ENCODE results near the gene ITIH4. TPM values are rescaled to one million over a fixed set of nuclear protein-coding genes. Genes with fewer than 3 reads are reported as not detected.

The ITIH4 gene
- total RNA-seq, 2 donors from 2014 or later: 4.9 to 5.5 TPM

DNA sequence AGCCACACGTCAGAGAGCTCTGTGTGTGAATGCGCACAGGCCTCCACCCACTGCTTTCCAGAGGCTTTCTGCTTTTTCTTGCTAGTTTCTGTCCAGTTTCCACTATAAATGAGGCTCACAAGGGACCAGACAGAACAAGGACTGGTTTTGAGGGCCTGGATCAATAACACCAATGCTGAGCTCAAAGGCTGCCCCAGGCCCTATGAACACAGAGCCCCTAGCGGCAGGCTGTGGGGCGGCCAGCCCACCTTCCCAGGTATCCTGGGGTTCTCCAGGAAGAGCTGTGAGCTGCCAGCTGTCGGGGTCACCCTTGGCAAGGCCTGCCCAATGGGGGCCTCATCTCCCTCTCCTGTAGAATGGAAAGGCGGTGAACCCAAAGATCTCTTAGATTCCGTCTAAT lies 38.1 kb downstream of the ITIH4 start:
- DNase-seq (ENCODE audit: low spot score): no peak
- Histone ChIP-seq H3K27me3 (replicated peaks; ENCODE audit: insufficient read depth) (no peaks in the 10 kb centered on the region), H3K9me3 (no peaks in the 10 kb centered on the region), H3K36me3 (no peaks in the 10 kb centered on the region), H3K4me1 (replicated peaks) (no peaks in the 10 kb centered on the region), H3K27ac (no peak overlapping the region), H3K4me3 (no peak overlapping the region)
- 86% methylated on average over 7 of the region's 7 CpGs for whole genome bisulfite sequencing
- intact Hi-C loops (cut with DNase I): no loop called here
- TF ChIP-seq, protein P1, sequence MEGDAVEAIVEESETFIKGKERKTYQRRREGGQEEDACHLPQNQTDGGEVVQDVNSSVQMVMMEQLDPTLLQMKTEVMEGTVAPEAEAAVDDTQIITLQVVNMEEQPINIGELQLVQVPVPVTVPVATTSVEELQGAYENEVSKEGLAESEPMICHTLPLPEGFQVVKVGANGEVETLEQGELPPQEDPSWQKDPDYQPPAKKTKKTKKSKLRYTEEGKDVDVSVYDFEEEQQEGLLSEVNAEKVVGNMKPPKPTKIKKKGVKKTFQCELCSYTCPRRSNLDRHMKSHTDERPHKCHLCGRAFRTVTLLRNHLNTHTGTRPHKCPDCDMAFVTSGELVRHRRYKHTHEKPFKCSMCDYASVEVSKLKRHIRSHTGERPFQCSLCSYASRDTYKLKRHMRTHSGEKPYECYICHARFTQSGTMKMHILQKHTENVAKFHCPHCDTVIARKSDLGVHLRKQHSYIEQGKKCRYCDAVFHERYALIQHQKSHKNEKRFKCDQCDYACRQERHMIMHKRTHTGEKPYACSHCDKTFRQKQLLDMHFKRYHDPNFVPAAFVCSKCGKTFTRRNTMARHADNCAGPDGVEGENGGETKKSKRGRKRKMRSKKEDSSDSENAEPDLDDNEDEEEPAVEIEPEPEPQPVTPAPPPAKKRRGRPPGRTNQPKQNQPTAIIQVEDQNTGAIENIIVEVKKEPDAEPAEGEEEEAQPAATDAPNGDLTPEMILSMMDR (IDR thresholded peaks at IDR 0.05): no peak
- TF ChIP-seq POLR2AphosphoS5 (IDR thresholded peaks at IDR 0.05) (no peak), POLR2A (IDR thresholded peaks at IDR 0.05) (no peak)

DNA sequence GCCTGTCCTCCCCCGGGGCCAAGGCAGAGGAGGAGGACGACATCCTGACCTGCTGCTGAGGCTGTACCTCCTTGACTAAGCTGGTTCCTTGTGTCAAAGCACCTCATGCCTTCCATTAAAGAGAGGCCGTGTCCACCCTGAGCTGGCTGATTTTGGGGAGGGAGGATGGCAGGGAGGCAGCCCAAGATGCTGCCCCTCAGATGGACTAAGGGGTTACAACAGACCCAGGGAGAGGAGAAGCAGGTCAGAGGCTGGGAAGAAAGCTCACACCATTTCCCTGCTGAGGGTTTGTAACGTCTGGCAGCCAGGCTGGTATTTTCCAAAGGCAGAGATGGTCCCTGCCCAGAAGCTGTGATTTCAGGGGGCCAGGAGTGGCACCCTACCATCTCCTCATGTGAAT lies 38.5 kb downstream of the ITIH4 start:
- WGBS: 88% methylated on average over 4 of the region's 4 CpGs
- intact Hi-C loops (cut with DNase I): no loop called here

DNA sequence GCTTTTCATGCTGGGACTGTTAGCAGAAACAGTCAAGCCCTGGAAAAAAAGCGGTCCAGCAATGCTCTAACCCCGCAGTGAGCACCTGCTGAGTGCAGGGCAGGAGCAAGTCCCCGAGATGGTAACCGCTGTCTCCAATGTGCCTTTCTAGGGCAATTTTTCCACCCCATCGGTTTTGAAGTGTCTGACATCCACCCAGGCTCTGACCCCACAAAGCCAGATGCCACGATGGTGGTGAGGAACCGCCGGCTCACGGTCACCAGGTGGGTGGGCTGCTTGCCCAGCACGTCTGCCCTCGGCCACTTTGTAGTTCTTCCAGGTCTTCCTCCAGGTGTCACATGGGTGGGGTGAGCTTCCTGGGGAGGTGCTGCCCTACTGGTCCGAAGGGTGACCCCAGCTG lies 39.1 kb downstream of the ITIH4 start:
- intact Hi-C loops (cut with DNase I): no loop called here
- Histone ChIP-seq H3K9me3 (no peaks in the 10 kb centered on the region), H3K36me3 (no peaks in the 10 kb centered on the region), H3K4me1 (replicated peaks) (no peaks in the 10 kb centered on the region), H3K4me3 (no peak overlapping the region), H3K27me3 (replicated peaks; ENCODE audit: insufficient read depth) (no peaks in the 10 kb centered on the region), H3K27ac (no peak overlapping the region)
- TF ChIP-seq, protein P1 (IDR thresholded peaks at IDR 0.05): no peak
- TF ChIP-seq POLR2AphosphoS5 (IDR thresholded peaks at IDR 0.05) (no peak), POLR2A (IDR thresholded peaks at IDR 0.05) (no peak)
- WGBS: 80% methylated on average over 12 of the region's 12 CpGs
- no peak for DNase-seq (ENCODE audit: low spot score)

More for the DNA sequence above, 38.5 kb downstream of the ITIH4 start:
- Histone ChIP-seq H3K4me1 (replicated peaks) (no peaks in the 10 kb centered on the region), H3K4me3 (no peak overlapping the region), H3K27ac (no peak overlapping the region), H3K27me3 (replicated peaks; ENCODE audit: insufficient read depth) (no peaks in the 10 kb centered on the region), H3K36me3 (no peaks in the 10 kb centered on the region), H3K9me3 (no peaks in the 10 kb centered on the region)
- no peak for DNase-seq (ENCODE audit: low spot score)
- TF ChIP-seq POLR2AphosphoS5 (IDR thresholded peaks at IDR 0.05) (no peak), POLR2A (IDR thresholded peaks at IDR 0.05) (no peak)
- TF ChIP-seq, protein P1 (IDR thresholded peaks at IDR 0.05): no peak

DNA sequence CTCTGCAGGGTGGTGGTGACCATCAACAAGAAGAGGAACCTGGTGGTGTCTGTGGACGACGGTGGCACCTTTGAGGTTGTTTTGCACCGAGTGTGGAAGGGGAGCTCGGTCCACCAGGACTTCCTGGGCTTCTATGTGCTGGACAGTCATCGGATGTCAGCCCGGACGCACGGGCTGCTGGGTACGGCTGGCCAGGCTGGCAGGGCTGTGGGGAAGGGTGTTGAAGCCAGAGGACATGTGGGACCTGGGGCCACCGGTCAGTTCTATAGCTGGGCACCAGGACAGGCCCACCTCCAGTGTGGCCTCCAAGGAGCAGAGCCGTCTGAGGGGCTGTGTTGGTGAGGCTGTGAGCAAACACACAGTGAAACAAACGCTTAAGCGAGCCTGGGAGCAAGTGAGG lies 39.7 kb downstream of the ITIH4 start:
- no peak for DNase-seq (ENCODE audit: low spot score)
- 92% methylated on average over 13 of the region's 13 CpGs for WGBS
- Histone ChIP-seq H3K4me3 (no peak overlapping the region), H3K9me3 (no peaks in the 10 kb centered on the region), H3K27me3 (replicated peaks; ENCODE audit: insufficient read depth) (no peaks in the 10 kb centered on the region), H3K27ac (no peak overlapping the region), H3K4me1 (replicated peaks) (no peaks in the 10 kb centered on the region), H3K36me3 (no peaks in the 10 kb centered on the region)
- intact Hi-C loops (cut with DNase I): no loop called here
- TF ChIP-seq POLR2A (IDR thresholded peaks at IDR 0.05): no peak
- TF ChIP-seq POLR2AphosphoS5 (IDR thresholded peaks at IDR 0.05): no peak
- TF ChIP-seq, protein P1 (IDR thresholded peaks at IDR 0.05): no peak

DNA sequence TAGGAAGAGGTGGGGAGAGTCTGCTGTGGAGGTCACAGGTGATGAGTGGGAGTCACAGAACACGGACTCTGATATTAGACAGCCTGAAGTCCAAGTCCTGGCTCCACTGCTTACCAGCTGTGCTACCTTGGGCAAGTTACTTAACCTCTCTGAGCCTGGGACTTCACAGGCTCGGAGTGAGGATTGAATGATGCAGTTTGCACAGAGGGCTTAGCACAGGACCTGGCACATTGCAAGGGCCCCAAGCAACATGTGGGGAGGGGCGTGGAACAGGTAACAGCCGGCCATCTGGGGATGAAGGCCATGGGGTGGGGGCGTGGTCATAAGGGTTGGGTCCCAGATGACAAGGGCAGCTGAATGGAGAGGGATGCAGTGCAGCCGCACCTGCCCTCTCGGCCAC lies 40.1 kb downstream of the ITIH4 start:
- Histone ChIP-seq H3K4me1 (replicated peaks) (no peaks in the 10 kb centered on the region), H3K27me3 (replicated peaks; ENCODE audit: insufficient read depth) (no peaks in the 10 kb centered on the region), H3K9me3 (no peaks in the 10 kb centered on the region), H3K27ac (no peak overlapping the region), H3K4me3 (no peak overlapping the region), H3K36me3 (no peaks in the 10 kb centered on the region)
- no peak for DNase-seq (ENCODE audit: low spot score)
- WGBS: 86% methylated on average over 7 of the region's 7 CpGs
- intact Hi-C loops (cut with DNase I): no loop called here
- TF ChIP-seq, protein P1 (IDR thresholded peaks at IDR 0.05): no peak
- no peak for TF ChIP-seq POLR2AphosphoS5 (IDR thresholded peaks at IDR 0.05)
- TF ChIP-seq POLR2A (IDR thresholded peaks at IDR 0.05): no peak
